Brain microvascular endothelial cell (primary cell): ENCODE results near the gene MMS22L.

ENCODE experiments used
- DNase-seq: peaks from one replicate; pipeline ENCODE4 v3.0.0-alpha.2; 2020
- H3K27ac ChIP-seq: fragments of 250-450 bp; sonication (Bioruptor Pico); 2 replicates; pipeline ENCODE4 v1.5.1; 2020; ENCODE audit warnings: mild to moderate bottlenecking, moderate library complexity
- H3K27me3 ChIP-seq: fragments of 250-450 bp; sonication (Bioruptor Pico); replicated peaks from 2 replicates; pipeline ENCODE4 v1.5.1; 2020; ENCODE audit warnings: mild to moderate bottlenecking
- H3K36me3 ChIP-seq: fragments of 250-450 bp; sonication (Bioruptor Pico); replicated peaks from 2 replicates; pipeline ENCODE4 v1.5.1; 2020; ENCODE audit warnings: mild to moderate bottlenecking
- H3K4me3 ChIP-seq: 2 replicates; pipeline ENCODE4 v1.5.1; 2011; ENCODE audit warnings: low read depth, mild to moderate bottlenecking, control low read depth, low read length, moderate library complexity
- CTCF ChIP-seq: IDR thresholded peaks from 2 replicates; pipeline ENCODE4 v1.5.1; 2011; ENCODE audit warnings: low read depth, mild to moderate bottlenecking, moderate library complexity, low read length, control low read depth, inconsistent platforms; ENCODE audit errors: missing control alignments
- in situ Hi-C: cut with HindIII; loops from 2 replicates; pipeline ENCODE4 v1.10.0; 2017; ENCODE audit warnings: low sequenced_read_pairs, low pct_ligation_motif_present

MMS22L gene

GRCh38 chr6:97282726-97283617 lies at the start of gene MMS22L:
TSS of gene MMS22L (minus strand) at chr6:97283216. CDS start at chr6:97282477, 739 bp downstream.
- peak; percentile 3 for TF ChIP-seq CTCF
- in situ Hi-C loops = no loop called here
- Histone ChIP-seq H3K4me3 (peak within 1 kb of the TSS; percentile 98), H3K27me3 (no peaks in the 10 kb centered on the region), H3K27ac (peak within 1 kb of the TSS; percentile 59), H3K36me3 (no peaks in the 10 kb centered on the region)
- DNase-seq = peak; percentile 92

GRCh38 chr6:97322811-97323210 lies 39.8 kb upstream of the MMS22L start:
- Histone ChIP-seq H3K27ac (no peak overlapping the region), H3K36me3 (no peaks in the 10 kb centered on the region), H3K27me3 (no peaks in the 10 kb centered on the region), H3K4me3 (no peak overlapping the region)
- in situ Hi-C loops = no loop called here
- DNase-seq = peak; percentile 0
- no peak for TF ChIP-seq CTCF

GRCh38 chr6:97322226-97322625 lies 39.2 kb upstream of the MMS22L start:
- no peaks in the 10 kb centered on the region for H3K27me3 ChIP-seq
- in situ Hi-C loops = no loop called here
- no peak for TF ChIP-seq CTCF
- H3K27ac ChIP-seq = no peak overlapping the region
- H3K36me3 ChIP-seq = no peaks in the 10 kb centered on the region
- no peak for DNase-seq
- H3K4me3 ChIP-seq = no peak overlapping the region

- DNase-seq = no peak
- no peaks in the 10 kb centered on the region for H3K27me3 ChIP-seq
- no peak for TF ChIP-seq CTCF
- in situ Hi-C loops = no loop called here
- H3K36me3 ChIP-seq = no peaks in the 10 kb centered on the region
- no peak overlapping the region for H3K4me3 ChIP-seq
- H3K27ac ChIP-seq = no peak overlapping the region
These were observed 34.0 kb upstream of the MMS22L start for GRCh38 chr6:97316978-97317377.

- no peak for DNase-seq
- Histone ChIP-seq H3K36me3 (no peaks in the 10 kb centered on the region), H3K27me3 (no peaks in the 10 kb centered on the region), H3K27ac (no peak overlapping the region), H3K4me3 (no peak overlapping the region)
- in situ Hi-C loops = no loop called here
- no peak for TF ChIP-seq CTCF
These were observed 29.2 kb upstream of the MMS22L start for GRCh38 chr6:97312241-97312640.
